Body of pancreas (tissue), 4 donors: ENCODE results near the gene PLEKHG5.

Experiments used
- CTCF ChIP-seq, 7 experiments: fragments of 450-650 bp in 4 of 7; fragments of 200-600 bp in 3 of 7; sonication (generic) in 3 of 7; IDR thresholded peaks; one replicate each; pipeline ENCODE4 v1.5.1; 2016 to 2019; ENCODE audit warnings: antibody characterized with exemption in 7 of 7
- POLR2A ChIP-seq, 3 donors: fragments of 450-650 bp; IDR thresholded peaks; one replicate each; pipeline ENCODE4 v1.6.1; 2016; ENCODE audit warnings: antibody characterized with exemption in 3 of 3, mild to moderate bottlenecking in 2 of 3

- TF ChIP-seq POLR2A (IDR thresholded peaks at IDR 0.05) (no peak), CTCF (IDR thresholded peaks at IDR 0.05) (no peak)
Measured at GRCh38 chr1:6519491-6519934, 28.0 kb upstream of the PLEKHG5 start.
